ENCODE measurements around the gene ZDHHC1. TPM values are rescaled to one million over a fixed set of nuclear protein-coding genes. Genes with fewer than 3 reads are reported as not detected.

Gene ZDHHC1
- total RNA-seq, 1 donor = 0.63 TPM

DNA sequence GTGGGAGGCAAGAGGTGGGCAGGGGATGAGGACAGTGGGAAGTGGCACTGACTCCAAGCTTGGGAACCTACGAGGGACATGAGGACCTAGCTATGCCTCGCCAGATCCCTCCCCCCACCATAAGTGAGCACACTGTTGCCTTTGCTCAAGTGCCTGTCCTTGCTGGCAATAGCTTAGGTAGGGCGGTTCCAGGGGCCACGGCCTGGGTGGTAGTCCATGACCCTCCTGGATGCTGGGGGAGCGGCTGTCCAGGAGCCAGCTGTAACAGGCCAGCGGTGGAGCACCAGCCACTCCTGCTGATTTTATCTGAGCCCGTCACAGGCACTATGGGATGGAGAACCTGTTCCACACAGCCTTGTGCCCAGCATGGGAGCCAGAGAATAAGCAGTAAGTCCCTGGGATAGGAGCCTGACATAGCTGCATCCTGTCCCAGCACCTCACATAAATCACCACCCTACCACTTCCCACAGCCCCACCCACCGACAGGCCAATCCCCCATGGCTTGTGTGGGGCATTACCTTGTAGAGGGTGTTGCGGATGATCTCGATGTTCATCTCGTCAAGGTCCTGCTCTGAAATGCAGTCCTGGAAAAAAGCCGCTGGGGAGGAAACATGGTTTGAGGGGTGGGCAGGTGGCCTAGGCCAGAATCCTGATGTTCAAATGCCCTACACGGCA, 26.4 kb upstream of the ZDHHC1 start:
- Histone ChIP-seq H3K27me3 (ENCODE audit: insufficient read depth, low read length) (no peaks in the 10 kb centered on the region), H3K4me3 (ENCODE audit: low read length) (no peak overlapping the region)

DNA sequence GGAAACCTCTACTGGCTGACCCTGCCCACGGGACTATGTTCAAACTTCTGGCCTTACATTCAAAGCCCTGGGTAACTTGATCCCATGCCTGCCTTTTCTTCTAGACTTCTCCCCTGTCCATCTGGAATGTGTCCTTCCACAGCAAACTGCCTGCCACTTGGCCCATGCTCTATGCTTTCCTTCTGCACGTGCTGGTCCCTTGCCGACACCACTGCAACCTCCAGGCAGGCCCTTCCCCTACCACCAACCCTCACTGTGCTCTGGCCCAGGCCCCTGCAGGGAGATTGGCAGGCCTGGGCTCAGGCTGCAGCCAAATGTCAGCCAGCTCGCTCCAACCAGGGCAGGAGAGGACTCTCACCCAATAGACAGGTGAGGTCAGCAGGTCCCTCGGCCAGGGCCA, 25.6 kb upstream of the ZDHHC1 start:
- no peaks in the 10 kb centered on the region for H3K9me3 ChIP-seq (ENCODE audit: low read depth, low read length)
- no peaks in the 10 kb centered on the region for H3K4me1 ChIP-seq (ENCODE audit: insufficient read depth, low read length)
- no peak overlapping the region for H3K4me3 ChIP-seq (ENCODE audit: low read length)
- H3K27me3 ChIP-seq (ENCODE audit: insufficient read depth, low read length) = no peaks in the 10 kb centered on the region

More for the DNA sequence above, 26.4 kb upstream of the ZDHHC1 start:
- Histone ChIP-seq H3K9me3 (ENCODE audit: low read depth, low read length) (no peaks in the 10 kb centered on the region), H3K4me1 (ENCODE audit: insufficient read depth, low read length) (no peaks in the 10 kb centered on the region)

GRCh38 chr16:67441271-67441753, 25.0 kb upstream of the ZDHHC1 start:
- no peaks in the 10 kb centered on the region for H3K27me3 ChIP-seq (ENCODE audit: insufficient read depth, low read length)
- H3K4me1 ChIP-seq (ENCODE audit: insufficient read depth, low read length) = no peaks in the 10 kb centered on the region
- no peaks in the 10 kb centered on the region for H3K9me3 ChIP-seq (ENCODE audit: low read depth, low read length)
- no peak overlapping the region for H3K4me3 ChIP-seq (ENCODE audit: low read length)

DNA sequence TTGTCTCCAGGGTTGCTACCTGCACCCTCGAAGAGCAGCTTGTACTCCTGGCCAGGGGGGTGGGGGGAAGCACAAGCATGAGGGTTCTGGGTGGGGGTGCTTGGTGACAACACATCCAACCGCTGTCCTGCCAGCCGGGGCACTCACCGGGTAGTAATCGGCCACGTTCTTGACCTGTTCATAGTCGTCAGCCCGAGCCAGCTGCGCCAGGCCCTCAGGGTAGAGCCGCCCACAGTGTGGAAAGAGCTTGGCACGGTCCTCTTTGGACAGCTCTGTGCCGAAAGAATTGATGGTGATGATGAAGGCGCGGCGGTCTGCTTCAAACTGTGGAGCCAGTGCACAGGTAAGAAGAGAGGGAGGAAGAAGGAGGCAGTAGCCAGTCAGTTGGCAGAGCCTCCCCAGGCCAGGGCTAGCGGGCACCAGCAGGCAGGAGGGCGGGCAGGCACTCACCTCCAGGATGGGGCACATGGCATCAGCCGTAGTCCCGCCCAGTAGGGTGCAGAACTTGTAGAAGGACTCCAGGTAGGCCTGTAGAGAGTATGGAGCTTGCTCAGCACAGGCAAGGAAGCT, 22.6 kb upstream of the ZDHHC1 start:
- Histone ChIP-seq H3K4me1 (ENCODE audit: insufficient read depth, low read length) (peaks cover 12% of the 10 kb centered on the region), H3K9me3 (ENCODE audit: low read depth, low read length) (no peaks in the 10 kb centered on the region), H3K27me3 (ENCODE audit: insufficient read depth, low read length) (no peaks in the 10 kb centered on the region), H3K4me3 (ENCODE audit: low read length) (no peak overlapping the region)

GRCh38 chr16:67438098-67438791, 22.0 kb upstream of the ZDHHC1 start:
- Histone ChIP-seq H3K4me3 (ENCODE audit: low read length) (no peak overlapping the region), H3K4me1 (ENCODE audit: insufficient read depth, low read length) (peaks cover 12% of the 10 kb centered on the region), H3K27me3 (ENCODE audit: insufficient read depth, low read length) (no peaks in the 10 kb centered on the region), H3K9me3 (ENCODE audit: low read depth, low read length) (no peaks in the 10 kb centered on the region)

DNA sequence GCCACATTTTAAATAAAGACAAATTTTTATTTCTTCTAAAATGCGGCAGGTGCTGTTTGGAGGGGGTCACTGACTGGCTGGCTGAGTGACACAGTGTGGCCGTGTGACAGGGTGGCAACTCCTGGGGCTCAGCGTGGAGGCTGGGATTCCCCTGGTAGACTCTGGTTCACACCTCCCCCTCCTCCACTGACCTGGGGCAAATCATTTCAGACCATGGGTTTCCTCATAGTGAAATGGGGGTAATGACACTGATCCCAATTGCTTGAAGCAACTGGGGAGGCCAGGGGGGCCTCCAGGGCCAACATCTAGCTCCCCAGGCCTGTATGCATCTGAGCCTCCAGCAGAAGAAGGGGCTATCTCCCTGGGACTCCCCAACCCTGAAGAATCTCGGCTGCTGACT, 21.2 kb upstream of the ZDHHC1 start:
- no peaks in the 10 kb centered on the region for H3K9me3 ChIP-seq (ENCODE audit: low read depth, low read length)
- H3K4me3 ChIP-seq (ENCODE audit: low read length) = no peak overlapping the region
- peaks cover 12% of the 10 kb centered on the region for H3K4me1 ChIP-seq (ENCODE audit: insufficient read depth, low read length)
- no peaks in the 10 kb centered on the region for H3K27me3 ChIP-seq (ENCODE audit: insufficient read depth, low read length)

- H3K27me3 ChIP-seq (ENCODE audit: insufficient read depth, low read length) = peaks cover 4% of the 10 kb centered on the region
- H3K4me1 ChIP-seq (ENCODE audit: insufficient read depth, low read length) = peaks cover 14% of the 10 kb centered on the region
- no peaks in the 10 kb centered on the region for H3K9me3 ChIP-seq (ENCODE audit: low read depth, low read length)
- H3K4me3 ChIP-seq (ENCODE audit: low read length) = no peak overlapping the region
Observed at GRCh38 chr16:67436640-67437193, 20.4 kb upstream of the ZDHHC1 start.

DNA sequence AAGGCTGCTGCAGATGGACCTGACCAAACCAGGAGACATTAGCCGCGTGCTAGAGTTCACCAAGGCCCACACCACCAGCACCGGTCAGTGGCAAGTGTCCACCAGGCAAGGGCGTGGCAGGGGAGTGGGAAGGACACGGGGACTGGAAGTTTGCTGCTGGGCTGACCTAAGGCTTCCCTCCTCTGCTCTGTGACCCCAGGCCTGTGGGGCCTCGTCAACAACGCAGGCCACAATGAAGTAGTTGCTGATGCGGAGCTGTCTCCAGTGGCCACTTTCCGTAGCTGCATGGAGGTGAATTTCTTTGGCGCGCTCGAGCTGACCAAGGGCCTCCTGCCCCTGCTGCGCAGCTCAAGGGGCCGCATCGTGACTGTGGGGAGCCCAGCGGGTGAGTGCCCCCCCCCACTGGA, 19.5 kb upstream of the ZDHHC1 start:
- no peak overlapping the region for H3K4me3 ChIP-seq (ENCODE audit: low read length)
- H3K4me1 ChIP-seq (ENCODE audit: insufficient read depth, low read length) = peaks cover 19% of the 10 kb centered on the region
- H3K9me3 ChIP-seq (ENCODE audit: low read depth, low read length) = no peaks in the 10 kb centered on the region
- peaks cover 8% of the 10 kb centered on the region for H3K27me3 ChIP-seq (ENCODE audit: insufficient read depth, low read length)

GRCh38 chr16:67433131-67433719, 16.9 kb upstream of the ZDHHC1 start:
- peaks cover 28% of the 10 kb centered on the region for H3K27me3 ChIP-seq (ENCODE audit: insufficient read depth, low read length)
- no peak overlapping the region for H3K4me3 ChIP-seq (ENCODE audit: low read length)
- no peaks in the 10 kb centered on the region for H3K9me3 ChIP-seq (ENCODE audit: low read depth, low read length)
- peaks cover 26% of the 10 kb centered on the region for H3K4me1 ChIP-seq (ENCODE audit: insufficient read depth, low read length)

- Histone ChIP-seq H3K9me3 (ENCODE audit: low read depth, low read length) (no peaks in the 10 kb centered on the region), H3K4me3 (ENCODE audit: low read length) (no peak overlapping the region), H3K27me3 (ENCODE audit: insufficient read depth, low read length) (peaks cover 28% of the 10 kb centered on the region), H3K4me1 (ENCODE audit: insufficient read depth, low read length) (peaks cover 26% of the 10 kb centered on the region)
Observed at GRCh38 chr16:67432506-67432890, 16.2 kb upstream of the ZDHHC1 start.

GRCh38 chr16:67431775-67432505, 15.7 kb upstream of the ZDHHC1 start:
- peaks cover 28% of the 10 kb centered on the region for H3K27me3 ChIP-seq (ENCODE audit: insufficient read depth, low read length)
- no peak overlapping the region for H3K4me3 ChIP-seq (ENCODE audit: low read length)
- no peaks in the 10 kb centered on the region for H3K9me3 ChIP-seq (ENCODE audit: low read depth, low read length)

GRCh38 chr16:67430977-67431774, 14.9 kb upstream of the ZDHHC1 start, which contains the start of gene HSD11B2:
HSD11B2 (plus strand) TSS chr16:67431121; CDS start chr16:67431249, 128 bp downstream.
- H3K4me3 ChIP-seq (ENCODE audit: low read length) = no peak within 1 kb of the TSS

More at GRCh38 chr16:67431775-67432505, 15.7 kb upstream of the ZDHHC1 start:
- peaks cover 26% of the 10 kb centered on the region for H3K4me1 ChIP-seq (ENCODE audit: insufficient read depth, low read length)

DNA sequence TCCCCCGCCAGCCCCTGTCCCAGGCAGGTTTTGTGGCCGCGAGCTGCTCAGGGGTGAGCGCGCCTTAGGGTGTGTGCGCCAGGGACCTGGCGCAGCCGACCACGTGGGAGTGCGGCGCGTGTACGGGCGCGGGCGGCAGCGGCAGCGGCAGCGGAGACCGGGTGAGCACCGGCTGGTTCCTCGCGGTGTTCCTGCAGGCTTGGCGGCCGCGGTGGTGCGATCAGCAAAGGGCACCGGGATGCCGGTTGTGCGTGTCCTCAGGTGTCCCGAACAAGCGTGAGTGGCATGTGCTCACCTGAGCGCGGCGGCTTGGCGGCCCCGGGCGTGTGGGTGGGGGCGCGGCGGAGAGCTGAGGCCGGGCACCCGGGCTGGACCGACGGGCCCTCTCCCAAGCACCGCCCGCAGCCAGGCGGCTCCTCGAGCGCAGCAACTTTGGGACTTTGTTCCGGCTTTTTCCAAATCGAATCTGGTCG, 14.3 kb upstream of the ZDHHC1 start:
- H3K27me3 ChIP-seq (ENCODE audit: insufficient read depth, low read length) = peaks cover 32% of the 10 kb centered on the region
- H3K4me3 ChIP-seq (ENCODE audit: low read length) = no peak overlapping the region
- H3K4me1 ChIP-seq (ENCODE audit: insufficient read depth, low read length) = peaks cover 22% of the 10 kb centered on the region
- no peaks in the 10 kb centered on the region for H3K9me3 ChIP-seq (ENCODE audit: low read depth, low read length)

More at GRCh38 chr16:67430977-67431774, 14.9 kb upstream of the ZDHHC1 start, which contains the start of gene HSD11B2:
- Histone ChIP-seq H3K4me1 (ENCODE audit: insufficient read depth, low read length) (peaks cover 26% of the 10 kb centered on the region), H3K9me3 (ENCODE audit: low read depth, low read length) (no peaks in the 10 kb centered on the region), H3K27me3 (ENCODE audit: insufficient read depth, low read length) (peaks cover 28% of the 10 kb centered on the region)
